Measurements from ENCODE around the gene STEAP1.
"Not testable (repeated sequence)": the region's sequence is repeated elsewhere in the genome, so short reads cannot be mapped to it uniquely, and the experiment has no call there.

Gene STEAP1

DNA sequence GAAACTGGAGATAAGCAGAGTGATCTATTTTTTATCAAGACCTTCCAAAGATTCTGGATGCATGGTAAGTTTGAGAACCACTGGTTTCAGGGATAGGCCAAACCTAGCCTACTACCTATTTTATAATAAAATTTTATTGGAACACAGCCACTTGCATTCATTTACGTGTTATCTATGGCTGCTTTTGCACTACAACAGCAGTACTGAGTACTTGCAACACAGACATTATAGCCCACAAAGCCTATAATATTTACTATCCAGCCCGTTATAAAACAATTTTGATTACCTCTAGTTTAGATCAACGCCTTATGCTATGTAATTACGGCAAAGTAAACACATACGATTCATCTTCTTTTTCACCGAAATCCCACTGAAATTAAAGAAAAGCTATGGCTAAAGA is 18.4 kb downstream of the STEAP1 start:
- in situ Hi-C loops (cut with MboI; ENCODE audit: low sequenced_read_pairs) = loop anchor here (25.0 kb wide), 1 partner anchor 240 kb away; the partner anchor contains the start of gene CLDN12

- in situ Hi-C loops (cut with MboI; ENCODE audit: low sequenced_read_pairs) = loop anchor here (25.0 kb wide), 1 partner anchor 239 kb away; the partner anchor contains the start of gene CLDN12
Observed at GRCh38 chr7:90173127-90173844, 19.0 kb downstream of the STEAP1 start.

- in situ Hi-C loops (cut with MboI; ENCODE audit: low sequenced_read_pairs) = no loop called here
Observed at GRCh38 chr7:90175667-90176066, 21.4 kb downstream of the STEAP1 start.

DNA sequence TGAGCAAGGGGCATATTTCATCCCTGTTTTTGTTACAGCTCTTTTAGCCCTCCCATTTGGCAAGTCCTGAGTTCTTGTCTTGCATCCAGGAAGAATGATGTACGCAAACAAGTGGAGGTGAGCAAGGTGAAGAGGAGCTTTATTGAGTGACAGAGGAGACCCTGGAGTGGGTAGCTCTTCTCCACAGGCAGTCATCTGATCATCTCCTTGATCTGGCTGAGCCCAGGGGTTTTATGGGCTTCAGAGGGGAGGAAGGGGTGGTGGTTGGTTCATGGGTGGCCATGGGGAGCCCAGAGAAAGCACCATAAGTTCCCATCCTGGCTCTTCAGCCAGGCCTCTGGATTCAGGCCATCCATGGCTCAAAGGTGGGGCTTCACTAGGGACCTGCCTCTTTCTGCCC is 21.9 kb downstream of the STEAP1 start:
- in situ Hi-C loops (cut with MboI; ENCODE audit: low sequenced_read_pairs) = no loop called here

DNA sequence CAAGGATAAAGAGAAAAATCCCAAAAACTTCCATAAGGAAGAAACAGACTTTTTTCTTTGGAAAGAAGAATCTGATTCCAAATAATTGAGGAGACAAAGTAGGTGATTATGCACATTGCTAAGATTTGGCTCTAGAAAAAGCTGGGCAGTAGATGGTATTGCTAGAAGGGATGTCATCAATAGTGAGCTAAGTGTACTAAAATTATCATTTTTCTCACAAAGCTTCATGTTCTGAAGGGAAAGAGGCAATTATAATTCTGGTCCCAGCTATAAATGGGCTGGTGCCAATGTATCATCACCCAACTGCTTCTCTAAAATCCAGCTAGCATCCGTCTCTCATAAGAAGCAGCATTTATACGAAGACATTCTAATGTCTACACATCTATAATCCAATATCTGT is 23.9 kb downstream of the STEAP1 start:
- in situ Hi-C loops (cut with MboI; ENCODE audit: low sequenced_read_pairs) = no loop called here

DNA sequence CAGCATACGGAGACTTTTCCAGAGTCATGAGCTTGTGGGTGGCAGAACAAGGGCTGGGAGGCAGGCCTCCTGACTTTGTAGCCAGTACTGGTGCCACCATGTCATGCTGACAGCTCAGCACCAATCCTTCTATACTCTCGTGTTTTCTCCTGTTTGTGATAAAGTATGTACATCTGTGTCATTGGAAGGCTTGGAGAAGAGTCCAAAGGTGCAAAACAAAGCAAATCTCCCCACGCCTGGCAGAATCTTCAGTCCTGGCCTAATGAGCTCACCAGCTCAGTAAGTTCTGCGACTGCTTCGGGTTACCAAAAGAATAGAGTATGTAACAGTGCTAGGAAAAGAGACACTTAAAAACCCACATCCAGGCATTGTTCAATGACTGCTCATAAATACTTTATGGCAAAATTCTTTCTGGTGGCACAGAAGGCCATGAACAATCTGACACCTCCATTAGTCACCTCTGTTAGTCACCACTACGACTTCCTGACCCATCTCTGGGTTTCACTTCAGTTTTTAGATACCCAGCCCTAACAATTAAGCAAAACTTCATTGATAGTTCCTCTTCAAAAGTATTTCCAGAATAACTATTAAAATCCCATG is 24.5 kb downstream of the STEAP1 start:
- in situ Hi-C loops (cut with MboI; ENCODE audit: low sequenced_read_pairs) = no loop called here

DNA sequence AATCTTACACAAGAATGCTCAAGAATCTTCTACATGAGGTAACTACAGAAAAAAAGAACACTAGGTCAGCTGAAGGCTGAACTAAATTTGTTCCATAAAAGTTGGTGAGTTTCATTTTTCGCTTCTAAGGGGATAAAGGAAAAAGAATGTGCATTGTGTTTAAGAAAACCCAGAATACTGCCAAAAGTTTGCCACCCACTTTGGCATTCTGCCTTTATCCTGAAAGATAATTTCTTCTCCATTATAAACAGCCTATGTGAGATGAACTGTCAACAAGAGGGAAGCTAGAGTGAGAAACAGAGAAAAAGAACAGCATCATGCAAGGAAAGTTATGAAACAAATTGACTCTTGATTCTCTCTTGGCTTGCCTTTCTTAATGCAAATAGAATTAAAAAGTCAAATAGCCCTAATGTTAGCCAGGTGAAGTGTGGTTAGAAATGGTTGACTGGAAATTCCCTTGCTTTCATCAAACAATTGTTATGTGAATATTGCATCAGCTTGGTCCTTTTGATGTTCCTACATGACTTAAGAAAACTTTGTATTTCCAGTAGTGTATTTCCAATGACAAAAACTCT is 25.8 kb downstream of the STEAP1 start:
- in situ Hi-C loops (cut with MboI; ENCODE audit: low sequenced_read_pairs) = no loop called here

DNA sequence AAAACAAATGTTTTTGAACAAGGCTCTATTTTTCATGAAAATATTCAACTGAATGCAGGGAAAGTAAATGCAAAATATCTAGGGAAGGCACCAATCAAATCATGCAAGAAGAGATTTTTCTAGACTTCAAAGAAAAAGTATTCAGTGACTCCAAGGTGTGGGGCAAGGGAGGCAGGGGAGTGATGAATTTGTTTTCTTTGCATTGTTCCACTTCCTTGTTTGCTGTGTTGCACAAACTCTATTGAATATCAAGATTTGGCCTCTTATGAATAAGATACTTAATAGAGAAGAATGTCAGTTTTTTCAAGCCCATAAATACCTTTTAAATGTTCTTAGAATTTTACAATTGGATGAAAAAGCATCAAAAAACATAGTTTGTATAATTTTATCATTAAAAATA is 26.4 kb downstream of the STEAP1 start:
- in situ Hi-C loops (cut with MboI; ENCODE audit: low sequenced_read_pairs) = no loop called here

- in situ Hi-C loops (cut with MboI; ENCODE audit: low sequenced_read_pairs) = no loop called here
Observed at GRCh38 chr7:90181485-90181884, 27.2 kb downstream of the STEAP1 start.

- in situ Hi-C loops (cut with MboI; ENCODE audit: low sequenced_read_pairs) = not testable (repeated sequence)
Observed at GRCh38 chr7:90186290-90186689, 32.0 kb downstream of the STEAP1 start.

- in situ Hi-C loops (cut with MboI; ENCODE audit: low sequenced_read_pairs) = no loop called here
Observed at GRCh38 chr7:90187507-90188050, 33.3 kb downstream of the STEAP1 start.

GRCh38 chr7:90188281-90188680 is 34.0 kb downstream of the STEAP1 start:
- in situ Hi-C loops (cut with MboI; ENCODE audit: low sequenced_read_pairs) = no loop called here

DNA sequence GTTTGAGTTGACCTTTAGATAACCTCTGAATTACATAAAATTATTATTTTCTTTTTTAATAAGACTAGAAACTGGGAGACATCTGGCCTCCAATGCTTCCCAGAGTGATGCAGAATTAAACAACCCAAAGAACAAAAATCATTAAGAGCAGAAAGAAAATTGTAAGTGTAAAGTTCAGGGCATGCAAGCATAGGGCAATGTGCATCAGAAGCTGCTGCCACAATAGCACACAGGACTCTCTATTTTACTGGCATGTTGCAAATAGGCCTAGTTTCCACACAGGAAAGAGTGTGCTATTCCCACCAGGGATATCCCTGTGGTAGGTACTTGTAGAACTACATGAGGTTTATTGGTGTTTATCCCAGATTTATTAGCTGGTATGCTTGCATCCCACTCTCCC is 36.7 kb downstream of the STEAP1 start:
- in situ Hi-C loops (cut with MboI; ENCODE audit: low sequenced_read_pairs) = no loop called here

DNA sequence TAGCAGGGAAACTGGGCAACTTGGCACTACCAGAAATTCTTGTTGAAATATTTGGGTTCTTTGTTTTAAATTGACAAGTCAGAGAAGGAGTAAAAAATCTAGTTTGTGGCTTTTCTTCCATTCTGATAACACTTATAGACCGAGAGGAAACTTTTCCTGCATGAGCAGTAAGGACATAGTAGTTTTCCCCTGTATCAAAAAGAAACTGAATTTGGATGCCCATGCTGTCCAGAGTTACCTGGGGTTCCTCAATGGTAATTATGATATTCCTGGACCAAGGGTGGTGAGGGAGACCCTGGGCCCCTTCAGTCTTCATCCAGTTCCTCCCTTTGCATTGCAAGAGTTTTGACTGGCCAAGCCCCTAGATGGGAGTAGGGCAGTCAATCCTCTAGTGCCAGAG is 37.4 kb downstream of the STEAP1 start:
- in situ Hi-C loops (cut with MboI; ENCODE audit: low sequenced_read_pairs) = no loop called here

- in situ Hi-C loops (cut with MboI; ENCODE audit: low sequenced_read_pairs) = no loop called here
Observed at GRCh38 chr7:90192876-90193750, 38.8 kb downstream of the STEAP1 start.

DNA sequence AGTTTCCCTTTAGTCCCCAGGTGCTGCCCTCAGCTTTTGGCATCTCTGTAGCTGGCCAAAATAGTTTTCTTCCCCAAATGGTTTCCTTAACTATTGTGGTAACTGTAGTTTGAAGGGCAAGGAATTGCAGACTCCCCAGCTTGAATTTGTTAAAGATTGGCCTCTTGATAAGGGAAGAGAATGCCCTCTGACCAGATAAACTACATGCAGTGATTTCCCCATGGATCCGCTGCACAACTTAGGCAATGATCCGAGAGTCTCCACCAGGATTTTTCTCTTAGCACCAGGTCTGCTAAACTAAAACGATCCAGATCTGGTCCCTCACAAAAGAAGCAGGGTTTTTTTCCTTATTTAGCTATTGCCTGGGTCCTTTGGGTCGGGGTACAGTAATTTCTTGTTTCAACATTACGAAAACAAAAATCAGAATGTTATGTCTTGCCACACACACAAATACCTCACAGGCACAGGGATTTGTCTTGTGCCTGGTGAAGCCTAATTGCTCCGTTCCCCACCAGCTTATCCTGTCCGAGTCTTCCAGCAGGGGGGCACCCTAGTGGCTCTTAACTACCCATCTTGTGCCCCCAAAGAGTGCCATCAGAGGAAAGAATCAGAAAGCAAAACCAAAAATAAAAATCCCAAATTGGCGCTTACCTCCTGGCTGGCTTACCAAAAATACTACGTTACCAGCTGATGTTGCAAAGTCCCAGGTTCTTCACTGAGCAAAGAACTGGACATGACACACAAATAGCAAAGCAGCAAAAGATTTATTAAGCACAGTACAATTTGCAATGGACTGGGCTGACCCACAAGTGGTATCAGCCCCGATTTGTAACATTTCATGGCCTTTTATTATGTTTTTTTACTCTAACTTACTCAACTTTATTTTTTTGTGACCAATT is 40.9 kb downstream of the STEAP1 start:
- in situ Hi-C loops (cut with MboI; ENCODE audit: low sequenced_read_pairs) = no loop called here

GRCh38 chr7:90201500-90202195 is 47.4 kb downstream of the STEAP1 start:
- in situ Hi-C loops (cut with MboI; ENCODE audit: low sequenced_read_pairs) = no loop called here

DNA sequence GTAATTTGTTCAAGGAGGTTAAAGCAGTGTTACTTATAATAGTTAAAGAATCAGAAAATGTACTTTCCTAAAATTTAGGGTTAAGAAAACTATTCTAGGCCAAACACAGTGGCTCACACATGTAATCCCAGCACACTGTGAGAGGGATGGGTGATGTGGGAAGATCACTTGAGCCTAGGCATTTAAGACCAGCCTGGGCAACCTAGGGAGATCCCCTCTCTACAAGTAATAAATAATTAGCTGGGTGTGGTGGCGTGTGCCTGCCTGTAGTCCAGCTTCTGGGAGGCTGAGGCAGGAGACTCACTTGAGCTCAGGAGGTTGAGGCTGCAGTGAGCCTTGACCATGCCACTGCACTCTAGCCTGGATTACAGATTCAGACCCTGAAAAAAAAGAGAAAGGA is 53.7 kb downstream of the STEAP1 start:
- in situ Hi-C loops (cut with MboI; ENCODE audit: low sequenced_read_pairs) = no loop called here

GRCh38 chr7:90209776-90210175 is 55.5 kb downstream of the STEAP1 start:
- in situ Hi-C loops (cut with MboI; ENCODE audit: low sequenced_read_pairs) = no loop called here

Measured in HL-60/S4 (cell line).